Subcutaneous abdominal adipose tissue (tissue), 5 donors: ENCODE data around the gene SLCO1B1.
"Not testable (repeated sequence)": the region's sequence is repeated elsewhere in the genome, so short reads cannot be mapped to it uniquely, and the experiment has no call there.

Experiments used
- H3K27ac ChIP-seq: one replicate; pipeline ENCODE4 v1.7.0; 2013; ENCODE audit warnings: low read depth, mild to moderate bottlenecking, inconsistent platforms, low read length, moderate library complexity
- H3K27me3 ChIP-seq, 5 donors: one replicate each; pipeline ENCODE4 v1.7.0; 2013; ENCODE audit warnings: low read length in 5 of 5, inconsistent platforms in 1 of 5; ENCODE audit not compliant: control insufficient read depth in 5 of 5, insufficient read depth in 4 of 5
- H3K36me3 ChIP-seq, 5 donors: one replicate each; pipeline ENCODE4 v1.7.0; 2013; ENCODE audit warnings: low read length in 5 of 5; ENCODE audit not compliant: control insufficient read depth in 5 of 5, insufficient read depth in 5 of 5
- H3K4me1 ChIP-seq, 5 donors: one replicate each; pipeline ENCODE4 v1.7.0; 2013; ENCODE audit warnings: low read length in 5 of 5, mild to moderate bottlenecking in 3 of 5, moderate library complexity in 1 of 5; ENCODE audit not compliant: control insufficient read depth in 5 of 5, insufficient read depth in 5 of 5
- H3K4me3 ChIP-seq, 5 donors: one replicate each; pipeline ENCODE4 v1.7.0; 2013; ENCODE audit warnings: low read length in 5 of 5, low read depth in 1 of 5
- H3K9ac ChIP-seq, 5 donors: one replicate each; pipeline ENCODE4 v1.7.0; 2013; ENCODE audit warnings: low read length in 5 of 5, mild to moderate bottlenecking in 4 of 5, moderate library complexity in 3 of 5
- H3K9me3 ChIP-seq, 5 donors: one replicate each; pipeline ENCODE4 v1.7.0; 2013; ENCODE audit warnings: low read length in 5 of 5; ENCODE audit not compliant: control insufficient read depth in 5 of 5
- donor health status: healthy.
- donor health status: healthy.
- donor health status: healthy.
- donor health status: healthy.
- donor health status: healthy.

Gene SLCO1B1

DNA sequence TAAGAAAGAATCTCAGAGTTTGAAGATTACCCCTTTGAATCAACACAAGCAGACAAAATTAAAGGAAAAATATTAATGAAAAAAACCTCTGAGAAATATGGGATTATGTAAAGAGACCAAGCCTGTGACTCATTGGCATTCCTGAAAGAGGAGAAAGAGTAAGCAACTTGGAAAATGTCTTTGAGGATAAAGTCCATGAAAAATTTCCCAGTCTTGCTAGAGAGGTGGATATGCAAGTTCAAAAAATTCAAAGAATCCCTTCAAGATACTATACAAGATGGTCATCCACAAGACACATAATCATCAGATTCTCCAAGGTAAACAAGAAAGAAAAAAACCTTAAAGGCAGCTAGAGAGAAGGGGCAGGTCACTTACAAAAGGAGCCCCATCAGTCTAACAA, 13.3 kb downstream of the SLCO1B1 start:
- Histone ChIP-seq H3K4me3 (no peak overlapping the region), H3K27ac (no peak overlapping the region), H3K36me3 (no peaks in the 10 kb centered on the region), H3K27me3 (no peaks in the 10 kb centered on the region), H3K9ac (no peak overlapping the region), H3K9me3 (peaks cover 0 to 3% (median 0%) of the 10 kb centered on the region in 5 donors), H3K4me1 (no peaks in the 10 kb centered on the region)

GRCh38 chr12:21149861-21150260, 18.9 kb downstream of the SLCO1B1 start:
- H3K36me3 ChIP-seq, H3K9me3 ChIP-seq, H3K4me3 ChIP-seq, H3K9ac ChIP-seq, H3K27ac ChIP-seq, H3K27me3 ChIP-seq, H3K4me1 ChIP-seq: not testable (repeated sequence)

- Histone ChIP-seq H3K27ac (no peak overlapping the region), H3K9ac (no peak overlapping the region), H3K4me1 (no peaks in the 10 kb centered on the region), H3K27me3 (no peaks in the 10 kb centered on the region), H3K9me3 (no peaks in the 10 kb centered on the region), H3K36me3 (no peaks in the 10 kb centered on the region), H3K4me3 (no peak overlapping the region)
Measured at GRCh38 chr12:21151184-21151583, 20.2 kb downstream of the SLCO1B1 start.

- no peak overlapping the region for H3K4me3 ChIP-seq
Measured at GRCh38 chr12:21155522-21156351, 24.7 kb downstream of the SLCO1B1 start.

DNA sequence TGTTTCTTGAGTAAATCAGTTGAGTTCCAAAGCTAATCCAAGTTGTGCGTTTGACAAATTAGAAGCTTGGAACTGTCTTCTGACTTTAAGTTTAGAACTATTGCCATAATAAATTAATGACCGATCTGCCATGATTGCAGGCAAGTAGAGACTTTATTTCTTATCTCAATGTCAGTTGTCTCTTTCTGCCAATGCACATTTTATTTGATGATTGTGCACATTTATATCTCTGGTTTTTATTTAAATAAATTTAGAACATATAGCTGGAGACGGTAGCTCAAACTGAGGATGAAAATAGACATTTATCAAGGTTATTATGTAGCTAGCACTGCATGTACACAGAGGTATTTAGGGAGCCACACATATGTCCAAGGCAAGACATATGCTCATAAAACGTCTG, 34.1 kb downstream of the SLCO1B1 start:
- Histone ChIP-seq H3K4me1 (peaks cover 0 to 5% (median 0%) of the 10 kb centered on the region in 5 donors), H3K9me3 (peaks cover 0 to 4% (median 0%) of the 10 kb centered on the region in 5 donors), H3K4me3 (no peak overlapping the region), H3K27ac (no peak overlapping the region), H3K9ac (no peak overlapping the region), H3K36me3 (no peaks in the 10 kb centered on the region), H3K27me3 (no peaks in the 10 kb centered on the region)

More at GRCh38 chr12:21155522-21156351, 24.7 kb downstream of the SLCO1B1 start:
- no peak overlapping the region for H3K9ac ChIP-seq
- H3K4me1 ChIP-seq: no peaks in the 10 kb centered on the region
- H3K36me3 ChIP-seq: no peaks in the 10 kb centered on the region
- no peak overlapping the region for H3K27ac ChIP-seq
- no peaks in the 10 kb centered on the region for H3K27me3 ChIP-seq
- H3K9me3 ChIP-seq: peaks cover 0 to 4% (median 0%) of the 10 kb centered on the region in 5 donors

DNA sequence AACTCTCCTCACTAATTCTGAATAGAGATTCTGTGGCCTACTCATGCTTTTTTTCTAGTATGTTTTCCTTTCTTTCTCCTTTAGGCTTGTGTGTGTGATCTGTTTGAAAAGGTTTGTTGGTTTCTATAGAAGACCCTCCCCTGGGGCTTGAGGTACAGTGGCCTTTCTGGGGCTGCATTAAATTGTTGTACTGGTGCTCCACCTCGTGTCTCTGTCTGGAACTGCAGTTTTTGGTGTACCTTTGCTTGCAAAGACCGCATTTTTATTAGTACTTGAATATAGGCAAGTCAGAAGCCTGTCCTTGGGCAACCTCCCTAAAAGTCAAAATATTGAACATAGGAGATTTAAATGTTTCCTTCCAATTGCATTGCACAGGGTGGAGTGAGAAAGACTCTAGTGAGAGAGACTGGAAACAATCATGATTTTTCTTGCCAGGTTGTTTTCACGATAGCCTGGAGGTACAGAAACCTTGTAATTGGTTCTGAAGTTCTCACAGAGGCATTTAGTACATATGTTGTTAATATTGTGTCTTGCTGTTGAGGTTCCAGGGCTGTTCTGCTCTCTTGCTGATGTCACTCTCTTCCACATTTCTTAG, 39.0 kb downstream of the SLCO1B1 start:
- Histone ChIP-seq H3K27ac (no peak overlapping the region), H3K9ac (no peak overlapping the region), H3K4me3 (no peak overlapping the region), H3K4me1 (peaks cover 0 to 4% (median 0%) of the 10 kb centered on the region in 5 donors), H3K36me3 (no peaks in the 10 kb centered on the region), H3K27me3 (no peaks in the 10 kb centered on the region), H3K9me3 (no peaks in the 10 kb centered on the region)

- Histone ChIP-seq H3K4me1 (no peaks in the 10 kb centered on the region), H3K27me3 (no peaks in the 10 kb centered on the region), H3K9me3 (no peaks in the 10 kb centered on the region), H3K27ac (no peak overlapping the region), H3K4me3 (no peak overlapping the region), H3K36me3 (no peaks in the 10 kb centered on the region), H3K9ac (no peak overlapping the region)
Measured at GRCh38 chr12:21172079-21172478, 41.1 kb downstream of the SLCO1B1 start.

GRCh38 chr12:21183721-21184275, 52.8 kb downstream of the SLCO1B1 start:
- no peak overlapping the region for H3K4me3 ChIP-seq
- no peak overlapping the region for H3K9ac ChIP-seq
- no peaks in the 10 kb centered on the region for H3K27me3 ChIP-seq
- no peaks in the 10 kb centered on the region for H3K4me1 ChIP-seq
- H3K9me3 ChIP-seq: no peaks in the 10 kb centered on the region
- H3K36me3 ChIP-seq: no peaks in the 10 kb centered on the region
- H3K27ac ChIP-seq: no peak overlapping the region

- Histone ChIP-seq H3K9me3 (peaks cover 0 to 5% (median 2%) of the 10 kb centered on the region in 5 donors), H3K4me3 (no peak overlapping the region), H3K9ac (no peak overlapping the region), H3K36me3 (no peaks in the 10 kb centered on the region), H3K27me3 (no peaks in the 10 kb centered on the region), H3K4me1 (no peaks in the 10 kb centered on the region), H3K27ac (no peak overlapping the region)
Measured at GRCh38 chr12:21190016-21190415, 59.0 kb downstream of the SLCO1B1 start.

- H3K4me1 ChIP-seq, H3K9ac ChIP-seq, H3K9me3 ChIP-seq, H3K27ac ChIP-seq, H3K36me3 ChIP-seq, H3K4me3 ChIP-seq, H3K27me3 ChIP-seq: not testable (repeated sequence)
Measured at GRCh38 chr12:21214433-21214832, 83.4 kb downstream of the SLCO1B1 start.
